Measurements from ENCODE around the gene ATP9A.
"Not testable (repeated sequence)": the region's sequence is repeated elsewhere in the genome, so short reads cannot be mapped to it uniquely, and the experiment has no call there.

ATP9A gene

GRCh38 chr20:51723026-51723425 is 45.2 kb downstream of the ATP9A start:
- not testable (repeated sequence) for H3K4me3 ChIP-seq (ENCODE audit: low read length in 2 of 2); H3K9ac ChIP-seq (ENCODE audit: low read length in 2 of 2); H3K27ac ChIP-seq (ENCODE audit: low read length); H3K27me3 ChIP-seq (ENCODE audit: control insufficient read depth in 1 of 2, insufficient read depth in 2 of 2, low read length in 2 of 2); H3K4me1 ChIP-seq (ENCODE audit: control insufficient read depth, insufficient read depth, low read length); H3K36me3 ChIP-seq (ENCODE audit: control insufficient read depth in 2 of 2, insufficient read depth in 2 of 2, low read length in 2 of 2); H3K9me3 ChIP-seq (ENCODE audit: control insufficient read depth in 2 of 2, low read length in 2 of 2)

GRCh38 chr20:51722246-51722645 is 45.9 kb downstream of the ATP9A start:
- not testable (repeated sequence) for H3K4me3 ChIP-seq (ENCODE audit: low read length in 2 of 2); H3K9ac ChIP-seq (ENCODE audit: low read length in 2 of 2); H3K36me3 ChIP-seq (ENCODE audit: control insufficient read depth in 2 of 2, insufficient read depth in 2 of 2, low read length in 2 of 2); H3K27ac ChIP-seq (ENCODE audit: low read length); H3K9me3 ChIP-seq (ENCODE audit: control insufficient read depth in 2 of 2, low read length in 2 of 2); H3K4me1 ChIP-seq (ENCODE audit: control insufficient read depth, insufficient read depth, low read length); H3K27me3 ChIP-seq (ENCODE audit: control insufficient read depth in 1 of 2, insufficient read depth in 2 of 2, low read length in 2 of 2)

GRCh38 chr20:51720854-51721253 is 47.3 kb downstream of the ATP9A start:
- H3K4me1 ChIP-seq (ENCODE audit: control insufficient read depth, insufficient read depth, low read length), result no peaks in the 10 kb centered on the region
- no peak overlapping the region for H3K27ac ChIP-seq (ENCODE audit: low read length)
- no peaks in the 10 kb centered on the region for H3K9me3 ChIP-seq (ENCODE audit: control insufficient read depth in 2 of 2, low read length in 2 of 2)
- H3K36me3 ChIP-seq (ENCODE audit: control insufficient read depth in 2 of 2, insufficient read depth in 2 of 2, low read length in 2 of 2), result peaks cover 3 to 7% of the 10 kb centered on the region in 2 donors
- no peak overlapping the region for H3K9ac ChIP-seq (ENCODE audit: low read length in 2 of 2)
- no peaks in the 10 kb centered on the region for H3K27me3 ChIP-seq (ENCODE audit: control insufficient read depth in 1 of 2, insufficient read depth in 2 of 2, low read length in 2 of 2)
- no peak overlapping the region for H3K4me3 ChIP-seq (ENCODE audit: low read length in 2 of 2)

- Histone ChIP-seq H3K27ac (ENCODE audit: low read length) (no peak overlapping the region), H3K9ac (ENCODE audit: low read length in 2 of 2) (no peak overlapping the region), H3K9me3 (ENCODE audit: control insufficient read depth in 2 of 2, low read length in 2 of 2) (no peaks in the 10 kb centered on the region), H3K4me1 (ENCODE audit: control insufficient read depth, insufficient read depth, low read length) (no peaks in the 10 kb centered on the region), H3K27me3 (ENCODE audit: control insufficient read depth in 1 of 2, insufficient read depth in 2 of 2, low read length in 2 of 2) (no peaks in the 10 kb centered on the region), H3K4me3 (ENCODE audit: low read length in 2 of 2) (no peak overlapping the region), H3K36me3 (ENCODE audit: control insufficient read depth in 2 of 2, insufficient read depth in 2 of 2, low read length in 2 of 2) (peaks cover 3 to 4% of the 10 kb centered on the region in 2 donors)
These were observed 47.8 kb downstream of the ATP9A start for GRCh38 chr20:51720384-51720783.

GRCh38 chr20:51715856-51716185 is 52.4 kb downstream of the ATP9A start:
- Histone ChIP-seq H3K36me3 (ENCODE audit: control insufficient read depth in 2 of 2, insufficient read depth in 2 of 2, low read length in 2 of 2) (peaks cover 0 to 5% of the 10 kb centered on the region in 2 donors), H3K27ac (ENCODE audit: low read length) (no peak overlapping the region), H3K9me3 (ENCODE audit: control insufficient read depth in 2 of 2, low read length in 2 of 2) (no peaks in the 10 kb centered on the region), H3K4me3 (ENCODE audit: low read length in 2 of 2) (no peak overlapping the region), H3K9ac (ENCODE audit: low read length in 2 of 2) (no peak overlapping the region), H3K4me1 (ENCODE audit: control insufficient read depth, insufficient read depth, low read length) (no peaks in the 10 kb centered on the region), H3K27me3 (ENCODE audit: control insufficient read depth in 1 of 2, insufficient read depth in 2 of 2, low read length in 2 of 2) (no peaks in the 10 kb centered on the region)

- H3K4me3 ChIP-seq (ENCODE audit: low read length in 2 of 2), result no peak overlapping the region
These were observed 52.9 kb downstream of the ATP9A start for GRCh38 chr20:51715163-51715855.

GRCh38 chr20:51713213-51713598 is 55.0 kb downstream of the ATP9A start:
- Histone ChIP-seq H3K9me3 (ENCODE audit: control insufficient read depth in 2 of 2, low read length in 2 of 2) (no peaks in the 10 kb centered on the region), H3K4me1 (ENCODE audit: control insufficient read depth, insufficient read depth, low read length) (no peaks in the 10 kb centered on the region), H3K4me3 (ENCODE audit: low read length in 2 of 2) (no peak overlapping the region), H3K27me3 (ENCODE audit: control insufficient read depth in 1 of 2, insufficient read depth in 2 of 2, low read length in 2 of 2) (no peaks in the 10 kb centered on the region), H3K9ac (ENCODE audit: low read length in 2 of 2) (no peak overlapping the region), H3K27ac (ENCODE audit: low read length) (no peak overlapping the region), H3K36me3 (ENCODE audit: control insufficient read depth in 2 of 2, insufficient read depth in 2 of 2, low read length in 2 of 2) (peaks cover 0 to 6% of the 10 kb centered on the region in 2 donors)

More at GRCh38 chr20:51715163-51715855, 52.9 kb downstream of the ATP9A start:
- H3K4me1 ChIP-seq (ENCODE audit: control insufficient read depth, insufficient read depth, low read length), result no peaks in the 10 kb centered on the region
- H3K36me3 ChIP-seq (ENCODE audit: control insufficient read depth in 2 of 2, insufficient read depth in 2 of 2, low read length in 2 of 2), result peaks cover 0 to 5% of the 10 kb centered on the region in 2 donors
- H3K27ac ChIP-seq (ENCODE audit: low read length), result no peak overlapping the region
- no peak overlapping the region for H3K9ac ChIP-seq (ENCODE audit: low read length in 2 of 2)
- H3K27me3 ChIP-seq (ENCODE audit: control insufficient read depth in 1 of 2, insufficient read depth in 2 of 2, low read length in 2 of 2), result no peaks in the 10 kb centered on the region
- no peaks in the 10 kb centered on the region for H3K9me3 ChIP-seq (ENCODE audit: control insufficient read depth in 2 of 2, low read length in 2 of 2)

- H3K36me3 ChIP-seq (ENCODE audit: control insufficient read depth in 2 of 2, insufficient read depth in 2 of 2, low read length in 2 of 2), result peaks cover 0 to 6% of the 10 kb centered on the region in 2 donors
- no peak overlapping the region for H3K9ac ChIP-seq (ENCODE audit: low read length in 2 of 2)
- H3K4me3 ChIP-seq (ENCODE audit: low read length in 2 of 2), result no peak overlapping the region
- no peaks in the 10 kb centered on the region for H3K27me3 ChIP-seq (ENCODE audit: control insufficient read depth in 1 of 2, insufficient read depth in 2 of 2, low read length in 2 of 2)
- no peaks in the 10 kb centered on the region for H3K4me1 ChIP-seq (ENCODE audit: control insufficient read depth, insufficient read depth, low read length)
- H3K27ac ChIP-seq (ENCODE audit: low read length), result no peak overlapping the region
- H3K9me3 ChIP-seq (ENCODE audit: control insufficient read depth in 2 of 2, low read length in 2 of 2), result no peaks in the 10 kb centered on the region
These were observed 55.5 kb downstream of the ATP9A start for GRCh38 chr20:51712501-51713212.

GRCh38 chr20:51711426-51711825 is 56.8 kb downstream of the ATP9A start:
- no peaks in the 10 kb centered on the region for H3K4me1 ChIP-seq (ENCODE audit: control insufficient read depth, insufficient read depth, low read length)
- H3K27me3 ChIP-seq (ENCODE audit: control insufficient read depth in 1 of 2, insufficient read depth in 2 of 2, low read length in 2 of 2), result no peaks in the 10 kb centered on the region
- no peak overlapping the region for H3K27ac ChIP-seq (ENCODE audit: low read length)
- H3K9ac ChIP-seq (ENCODE audit: low read length in 2 of 2), result no peak overlapping the region
- no peak overlapping the region for H3K4me3 ChIP-seq (ENCODE audit: low read length in 2 of 2)
- H3K36me3 ChIP-seq (ENCODE audit: control insufficient read depth in 2 of 2, insufficient read depth in 2 of 2, low read length in 2 of 2), result peaks cover 0 to 8% of the 10 kb centered on the region in 2 donors
- no peaks in the 10 kb centered on the region for H3K9me3 ChIP-seq (ENCODE audit: control insufficient read depth in 2 of 2, low read length in 2 of 2)

GRCh38 chr20:51710361-51710894 is 57.8 kb downstream of the ATP9A start:
- H3K4me3 ChIP-seq (ENCODE audit: low read length in 2 of 2), result no peak overlapping the region

GRCh38 chr20:51705400-51705799 is 62.8 kb downstream of the ATP9A start:
- Histone ChIP-seq H3K27me3 (ENCODE audit: control insufficient read depth in 1 of 2, insufficient read depth in 2 of 2, low read length in 2 of 2) (no peaks in the 10 kb centered on the region), H3K4me1 (ENCODE audit: control insufficient read depth, insufficient read depth, low read length) (no peaks in the 10 kb centered on the region), H3K9me3 (ENCODE audit: control insufficient read depth in 2 of 2, low read length in 2 of 2) (no peaks in the 10 kb centered on the region), H3K36me3 (ENCODE audit: control insufficient read depth in 2 of 2, insufficient read depth in 2 of 2, low read length in 2 of 2) (peaks cover 0 to 3% of the 10 kb centered on the region in 2 donors), H3K9ac (ENCODE audit: low read length in 2 of 2) (no peak overlapping the region), H3K27ac (ENCODE audit: low read length) (no peak overlapping the region), H3K4me3 (ENCODE audit: low read length in 2 of 2) (no peak overlapping the region)

More at GRCh38 chr20:51710361-51710894, 57.8 kb downstream of the ATP9A start:
- Histone ChIP-seq H3K27ac (ENCODE audit: low read length) (no peak overlapping the region), H3K4me1 (ENCODE audit: control insufficient read depth, insufficient read depth, low read length) (no peaks in the 10 kb centered on the region), H3K9ac (ENCODE audit: low read length in 2 of 2) (no peak overlapping the region), H3K9me3 (ENCODE audit: control insufficient read depth in 2 of 2, low read length in 2 of 2) (no peaks in the 10 kb centered on the region), H3K27me3 (ENCODE audit: control insufficient read depth in 1 of 2, insufficient read depth in 2 of 2, low read length in 2 of 2) (no peaks in the 10 kb centered on the region), H3K36me3 (ENCODE audit: control insufficient read depth in 2 of 2, insufficient read depth in 2 of 2, low read length in 2 of 2) (peaks cover 0 to 8% of the 10 kb centered on the region in 2 donors)

All from stomach smooth muscle (tissue), 2 donors.